B cell (primary cell): ENCODE results near the gene SLC16A6. TPM values are rescaled to one million over a fixed set of nuclear protein-coding genes. Genes with fewer than 3 reads are reported as not detected.
"Not testable (repeated sequence)": the region's sequence is repeated elsewhere in the genome, so short reads cannot be mapped to it uniquely, and the experiment has no call there.

Experiments
- ATAC-seq: fragments of 200-7000 bp; cut with Tn5 transposase; one replicate; pipeline ENCODE4 v1.10.0; 2021; ENCODE audit warnings: low read depth, mild to moderate bottlenecking, moderate number of reproducible peaks, moderate library complexity
- CTCF ChIA-PET: fragments of 350-600 bp; sonication (Branson Sonifier 250); formaldehyde crosslinking; loops from one replicate; lab custom pipeline; 2021; ENCODE audit warnings: antibody characterized with exemption, inconsistent platforms; lab: Charles Lee
- POLR2A ChIA-PET: fragments of 350-600 bp; sonication (Branson Sonifier 250); formaldehyde crosslinking; loops from one replicate; lab custom pipeline; 2021; ENCODE audit warnings: antibody characterized with exemption; lab: Charles Lee
- DNase-seq: peaks from one replicate; pipeline ENCODE4 v3.0.0; 2013
- H2AFZ ChIP-seq: 2 replicates; pipeline ENCODE4 v1.6.1; 2012; ENCODE audit warnings: mild to moderate bottlenecking, low read depth, low read length; ENCODE audit not compliant: insufficient read depth, poor library complexity, severe bottlenecking
- H3K27ac ChIP-seq, 2 donors: 1 replicate in 1 of 2; 2 replicates in 1 of 2; pipeline ENCODE4 v1.5.1; 2012 to 2013; ENCODE audit warnings: low read length in 2 of 2, mild to moderate bottlenecking in 2 of 2, moderate library complexity in 1 of 2
- H3K27me3 ChIP-seq, 4 experiments: fragments of 200-600 bp in 1 of 4; sonication (generic) in 1 of 4; replicated peaks in 1 of 4; 1 replicate in 2 of 4; 2 replicates in 2 of 4; pipeline versions ENCODE4 v1.6.1 to v1.7.0; 2013 to 2016; ENCODE audit warnings: low read length in 3 of 4, mild to moderate bottlenecking in 2 of 4, mixed read lengths in 1 of 4, moderate library complexity in 1 of 4; ENCODE audit not compliant: insufficient read depth in 4 of 4, control insufficient read depth in 3 of 4; ENCODE audit errors: control extremely low read depth in 1 of 4
- H3K36me3 ChIP-seq, 2 experiments: replicated peaks in 1 of 2; 1 replicate in 1 of 2; 2 replicates in 1 of 2; pipeline versions ENCODE4 v1.6.1 to v1.7.1; 2013; ENCODE audit warnings: low read length in 1 of 2; ENCODE audit not compliant: insufficient read depth in 2 of 2, control insufficient read depth in 1 of 2; ENCODE audit errors: control extremely low read depth in 1 of 2, extremely low read depth in 1 of 2
- H3K4me1 ChIP-seq, 2 donors: fragments of 200-600 bp in 1 of 2; sonication (generic) in 1 of 2; 1 replicate in 1 of 2; 2 replicates in 1 of 2; pipeline versions ENCODE4 v1.5.1 to v1.6.1; 2013 to 2017; ENCODE audit warnings: low read length in 2 of 2; ENCODE audit not compliant: control insufficient read depth in 2 of 2, insufficient read depth in 2 of 2
- H3K4me2 ChIP-seq: replicated peaks from 2 replicates; pipeline ENCODE3; 2012; ENCODE audit warnings: mild to moderate bottlenecking, low read depth, low read length; ENCODE audit not compliant: poor library complexity, severe bottlenecking
- H3K4me3 ChIP-seq, 5 experiments: fragments of 200-600 bp in 1 of 5; sonication (generic) in 1 of 5; 1 replicate in 3 of 5; 2 replicates in 2 of 5; pipeline versions ENCODE4 v1.5.1 to v1.7.0; 2011 to 2016; ENCODE audit warnings: low read length in 4 of 5, mild to moderate bottlenecking in 4 of 5, low read depth in 2 of 5, control low read depth in 1 of 5, moderate library complexity in 1 of 5; ENCODE audit not compliant: insufficient read depth in 1 of 5; ENCODE audit errors: control extremely low read depth in 1 of 5, extremely low read depth in 1 of 5
- H3K79me2 ChIP-seq: fragments of 200-600 bp; sonication (generic); one replicate; pipeline ENCODE4 v1.6.0; 2016; ENCODE audit warnings: low read length; ENCODE audit not compliant: control insufficient read depth, insufficient read depth
- H3K9ac ChIP-seq: fragments of 200-600 bp; sonication (generic); 2 replicates; pipeline ENCODE4 v1.6.1; 2017; ENCODE audit warnings: mild to moderate bottlenecking, low read length, moderate library complexity
- H3K9me3 ChIP-seq, 3 donors: one replicate each; pipeline versions ENCODE4 v1.6.1 to v1.7.1; 2013; ENCODE audit warnings: low read length in 2 of 3; ENCODE audit not compliant: control insufficient read depth in 2 of 3, insufficient read depth in 1 of 3; ENCODE audit errors: control extremely low read depth in 1 of 3
- H4K20me1 ChIP-seq: 2 replicates; pipeline ENCODE4 v1.6.0; 2012; ENCODE audit warnings: mild to moderate bottlenecking, low read length; ENCODE audit not compliant: insufficient read depth, control insufficient read depth, poor library complexity, severe bottlenecking
- H3K27ac Mint-ChIP-seq: one replicate; pipeline ENCODE4 v1.8.0; 2021; ENCODE audit warnings: mixed read lengths
- H3K27me3 Mint-ChIP-seq: one replicate; pipeline ENCODE4 v1.8.0; 2021; ENCODE audit warnings: mixed read lengths
- H3K4me1 Mint-ChIP-seq: one replicate; pipeline ENCODE4 v1.8.0; 2021; ENCODE audit warnings: mixed read lengths
- H3K4me3 Mint-ChIP-seq: one replicate; pipeline ENCODE4 v1.8.0; 2021; ENCODE audit warnings: mixed read lengths
- H3K9me3 Mint-ChIP-seq: one replicate; pipeline ENCODE4 v1.8.0; 2022; ENCODE audit warnings: mixed read lengths; ENCODE audit not compliant: insufficient read depth
- CTCF ChIP-seq: fragments of 200-600 bp; IDR thresholded peaks from one replicate; pipeline ENCODE4 v1.8.0; 2022; ENCODE audit warnings: antibody characterized with exemption, mild to moderate bottlenecking
- EZH2 ChIP-seq: IDR thresholded peaks from 2 replicates; pipeline ENCODE4 v1.6.1; 2012; ENCODE audit warnings: borderline replicate concordance, low read depth, mild to moderate bottlenecking, moderate library complexity, low read length; ENCODE audit not compliant: insufficient read depth, poor library complexity, severe bottlenecking
- WGBS: methylation state at CpG from one replicate; pipeline ENCODE4 v1.1.5; 2013; ENCODE audit warnings: missing lambda C conversion rate; ENCODE audit not compliant: insufficient coverage; 5-methylcytosine and 5-hydroxymethylcytosine counted together
- intact Hi-C: fragments of 100-400 bp; cut with micrococcal nuclease; formaldehyde crosslinking; loops from one replicate; pipeline ENCODE4 v1.10.0; 2022
- polyA plus RNA-seq: library from polyadenylated mRNA; depleted of rRNA; stranded (reverse); fragments of >200 nt; gene quantifications from 2 replicates; pipeline ENCODE4 v1.2.3, GENCODE V29; 2012
- total RNA-seq, 2 donors: library from RNA; stranded (reverse); fragments of 120-200 nt in 1 of 2; gene quantifications; 1 replicate in 1 of 2; 2 replicates in 1 of 2; pipeline versions ENCODE4 v1.2.3 to v1.2.4, GENCODE V29; 2013 to 2022

Gene SLC16A6
- total and polyA plus RNA-seq, 2 donors (not counting 1 experiment from before 2014, with no cell fraction given), result 1.1 to 3.8 TPM

GRCh38 chr17:68231541-68231940 lies 59.4 kb downstream of the SLC16A6 start:
- Histone ChIP-seq H3K9ac (no peak overlapping the region), H3K4me3 (no peak overlapping the region), H3K27ac (no peak overlapping the region), H3K4me1 (peaks cover 8 to 19% of the 10 kb centered on the region in 2 donors), H3K36me3 (no peaks in the 10 kb centered on the region), H4K20me1 (no peaks in the 10 kb centered on the region), H3K9me3 (no peaks in the 10 kb centered on the region), H2AFZ (no peak overlapping the region), H3K79me2 (peaks cover 63% of the 10 kb centered on the region), H3K27me3 (no peaks in the 10 kb centered on the region), H3K4me2 (no peak overlapping the region)
- intact Hi-C loops, result loop anchor here (10.0 kb wide), 1 partner anchor 417 kb away; no protein-coding TSS in a partner anchor
- POLR2A ChIA-PET, result no interaction called here
- Mint-ChIP-seq H3K27ac (no peak overlapping the region), H3K4me1 (peaks cover 59% of the 10 kb centered on the region), H3K9me3 (no peaks in the 10 kb centered on the region), H3K4me3 (no peak overlapping the region), H3K27me3 (no peaks in the 10 kb centered on the region)
- DNase-seq (no peak), ATAC-seq (no peak)
- TF ChIP-seq EZH2 (no peak), CTCF (no peak)
- CTCF ChIA-PET, result no interaction called here
- no CpG with 5 or more reads among the region's 1 CpG for WGBS

- H3K27ac ChIP-seq, CTCF ChIA-PET, H3K9me3 Mint-ChIP-seq, H3K27ac Mint-ChIP-seq, POLR2A ChIA-PET, ATAC-seq, H3K27me3 ChIP-seq, H4K20me1 ChIP-seq, H3K36me3 ChIP-seq, H3K4me3 Mint-ChIP-seq, H3K9me3 ChIP-seq, H3K4me2 ChIP-seq, H3K9ac ChIP-seq, H2AFZ ChIP-seq, DNase-seq, H3K27me3 Mint-ChIP-seq, H3K4me3 ChIP-seq: not testable (repeated sequence)
- Histone ChIP-seq H3K79me2 (peaks cover 66% of the 10 kb centered on the region), H3K4me1 (peaks cover 11 to 20% of the 10 kb centered on the region in 2 donors)
- intact Hi-C loops, result loop anchor here (10.0 kb wide), 1 partner anchor 416 kb away; no protein-coding TSS in a partner anchor
- WGBS, result 100% methylated on average over 2 of the region's 4 CpGs
- H3K4me1 Mint-ChIP-seq, result peaks cover 61% of the 10 kb centered on the region
Measured at GRCh38 chr17:68231131-68231530, 59.8 kb downstream of the SLC16A6 start.
